ENCODE measurements around the gene TSPAN7.

Gene TSPAN7

DNA sequence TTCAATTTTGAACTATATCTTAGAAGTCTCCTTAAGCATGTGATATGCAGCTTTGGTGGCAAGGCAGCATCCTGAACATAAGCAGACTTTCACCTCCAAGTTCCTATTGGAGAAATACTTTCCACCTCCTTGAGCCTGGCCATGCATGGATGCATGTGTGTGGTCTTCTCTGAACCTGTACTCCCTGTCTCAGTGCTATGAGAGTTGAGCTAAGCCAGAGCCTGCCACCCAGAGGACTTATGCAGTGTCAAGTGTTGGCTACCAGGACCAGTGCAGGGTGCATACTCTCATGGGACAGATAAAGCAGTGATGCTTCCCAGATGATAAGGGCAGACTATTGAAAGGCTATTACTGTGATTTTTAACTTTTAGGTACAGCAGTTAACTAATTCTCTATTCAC, 105.6 kb downstream of the TSPAN7 start:
- no peak for DNase-seq
- in situ Hi-C loops (cut with MboI; ENCODE audit: low pct_unique_long_range_greater_than_20kb, low sequenced_read_pairs) = no loop called here

GRCh38 chrX:38668771-38669170, 107.4 kb downstream of the TSPAN7 start:
- in situ Hi-C loops (cut with MboI; ENCODE audit: low pct_unique_long_range_greater_than_20kb, low sequenced_read_pairs) = no loop called here
- DNase-seq = no peak

DNA sequence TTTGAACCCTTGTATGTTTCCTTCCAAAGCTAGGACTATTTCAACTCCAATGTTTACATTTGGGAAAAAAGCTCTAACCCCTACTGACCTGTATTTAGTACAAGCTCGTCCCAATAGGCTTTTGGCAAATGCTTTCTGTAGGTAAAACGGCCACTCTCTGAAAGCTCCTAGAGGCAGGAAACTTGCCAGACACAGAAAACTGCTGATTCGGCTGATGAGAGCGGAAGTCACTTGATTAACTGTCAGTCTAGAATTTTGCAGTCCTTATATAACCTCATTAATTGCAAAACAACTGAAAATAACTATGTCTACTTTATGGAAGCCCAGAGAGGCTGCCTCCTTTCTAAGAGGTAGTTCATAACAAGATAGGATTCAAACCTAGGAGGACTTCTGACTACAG, 108.1 kb downstream of the TSPAN7 start:
- in situ Hi-C loops (cut with MboI; ENCODE audit: low pct_unique_long_range_greater_than_20kb, low sequenced_read_pairs) = no loop called here
- DNase-seq = no peak

- DNase-seq = no peak
- in situ Hi-C loops (cut with MboI; ENCODE audit: low pct_unique_long_range_greater_than_20kb, low sequenced_read_pairs) = no loop called here
Measured at GRCh38 chrX:38672646-38673045, 111.3 kb downstream of the TSPAN7 start.

GRCh38 chrX:38675856-38676255, 114.5 kb downstream of the TSPAN7 start:
- in situ Hi-C loops (cut with MboI; ENCODE audit: low pct_unique_long_range_greater_than_20kb, low sequenced_read_pairs) = no loop called here
- DNase-seq = no peak

GRCh38 chrX:38678183-38678582, 116.8 kb downstream of the TSPAN7 start:
- in situ Hi-C loops (cut with MboI; ENCODE audit: low pct_unique_long_range_greater_than_20kb, low sequenced_read_pairs) = no loop called here

GRCh38 chrX:38678821-38679220, 117.5 kb downstream of the TSPAN7 start:
- no peak for DNase-seq
- in situ Hi-C loops (cut with MboI; ENCODE audit: low pct_unique_long_range_greater_than_20kb, low sequenced_read_pairs) = no loop called here

More at GRCh38 chrX:38678183-38678582, 116.8 kb downstream of the TSPAN7 start:
- DNase-seq = no peak

DNA sequence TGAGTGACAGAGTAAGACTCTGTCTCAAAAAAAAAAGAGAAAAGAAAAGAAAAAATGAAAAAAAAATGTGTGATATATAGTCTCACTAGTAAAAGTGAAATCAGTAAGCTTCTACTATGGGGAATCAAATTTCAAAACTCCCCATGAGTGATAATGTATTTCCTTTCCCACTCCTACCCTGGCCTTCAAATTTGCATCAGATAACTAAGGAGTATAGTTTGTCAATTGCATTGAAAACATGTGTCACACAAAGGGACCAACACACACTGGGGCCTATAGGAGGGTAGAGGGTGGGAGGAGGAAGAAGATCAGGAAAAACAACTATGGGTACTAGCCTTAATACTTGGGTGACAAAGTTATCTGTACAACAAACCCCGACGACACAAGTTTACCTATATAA, 118.4 kb downstream of the TSPAN7 start:
- no peak for DNase-seq
- in situ Hi-C loops (cut with MboI; ENCODE audit: low pct_unique_long_range_greater_than_20kb, low sequenced_read_pairs) = no loop called here

DNA sequence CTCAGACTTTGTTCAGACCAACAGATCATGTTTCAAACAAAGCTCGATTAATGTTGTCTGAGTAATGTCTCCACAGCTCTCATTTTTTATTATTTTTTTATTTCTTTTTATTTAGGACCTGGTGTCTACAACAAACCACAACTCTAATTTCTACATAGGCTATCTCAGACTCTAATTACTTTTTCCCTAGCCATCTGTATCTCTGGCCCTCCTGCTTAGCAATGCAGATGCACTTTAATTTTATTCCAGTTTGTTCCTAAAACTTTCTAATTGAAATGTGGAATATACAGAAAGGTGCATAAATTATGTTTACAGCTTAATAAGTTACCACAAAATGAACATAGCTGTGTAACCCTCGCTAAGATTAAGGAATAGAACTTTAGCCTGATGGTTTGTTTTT, 120.8 kb downstream of the TSPAN7 start:
- no peak for DNase-seq
- in situ Hi-C loops (cut with MboI; ENCODE audit: low pct_unique_long_range_greater_than_20kb, low sequenced_read_pairs) = no loop called here

DNA sequence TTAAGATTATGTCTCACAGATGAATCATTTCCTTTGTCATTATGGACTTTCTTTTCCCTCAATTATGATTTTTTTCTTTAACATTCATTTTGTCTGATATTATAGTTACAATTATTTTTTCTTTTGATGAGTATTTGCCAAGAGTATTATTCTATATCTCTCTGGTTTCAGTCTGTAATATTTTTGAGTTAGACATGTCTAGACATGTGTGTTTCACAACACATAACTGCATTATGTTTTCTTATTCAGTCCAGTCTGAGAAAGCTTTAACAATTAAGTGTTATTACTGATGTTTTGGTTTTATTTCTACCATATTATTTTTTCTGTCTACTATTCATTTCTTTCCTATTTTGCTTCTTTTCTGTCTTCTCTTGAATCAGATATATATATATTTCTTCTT, 131.6 kb downstream of the TSPAN7 start:
- in situ Hi-C loops (cut with MboI; ENCODE audit: low pct_unique_long_range_greater_than_20kb, low sequenced_read_pairs) = no loop called here
- DNase-seq = no peak

DNA sequence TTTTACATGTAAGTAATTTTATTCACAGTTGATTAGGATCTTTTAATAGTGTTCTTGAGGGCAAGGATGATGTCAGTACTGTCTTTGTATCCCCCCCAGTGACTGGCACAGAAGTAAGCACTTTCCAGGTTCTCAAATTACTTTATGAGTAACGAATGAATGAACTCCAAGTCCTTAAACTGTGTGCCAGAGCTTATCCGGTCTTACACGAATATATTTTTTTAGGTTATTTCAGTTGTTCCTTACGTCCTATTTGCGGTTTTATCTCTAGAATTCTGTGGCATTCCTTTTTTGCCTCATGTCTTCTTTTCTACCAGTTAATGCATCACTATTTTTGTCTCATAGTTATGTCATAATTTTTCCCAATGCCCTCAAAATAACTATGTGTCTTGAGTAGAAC, 133.1 kb downstream of the TSPAN7 start:
- peak; percentile 71 for DNase-seq
- in situ Hi-C loops (cut with MboI; ENCODE audit: low pct_unique_long_range_greater_than_20kb, low sequenced_read_pairs) = no loop called here

DNA sequence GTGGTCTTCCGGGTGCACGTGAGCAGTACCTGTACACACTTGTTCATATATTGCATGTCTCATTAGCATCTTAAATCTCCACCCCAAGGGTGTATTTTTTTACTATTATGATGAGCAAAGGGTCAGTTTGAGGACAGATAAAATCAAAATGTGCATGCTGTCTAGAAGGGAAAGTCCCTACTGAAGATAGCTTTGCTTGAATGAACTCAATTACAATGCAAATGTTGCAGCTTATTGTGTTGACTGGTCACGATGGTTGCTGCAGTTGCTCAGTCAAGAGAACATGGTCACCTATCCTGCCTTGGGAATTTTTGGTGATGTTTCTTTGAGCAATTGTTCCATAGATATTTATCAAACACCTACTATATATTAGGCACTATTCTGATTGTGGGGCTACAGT, 136.1 kb downstream of the TSPAN7 start:
- in situ Hi-C loops (cut with MboI; ENCODE audit: low pct_unique_long_range_greater_than_20kb, low sequenced_read_pairs) = no loop called here
- DNase-seq = no peak

- in situ Hi-C loops (cut with MboI; ENCODE audit: low pct_unique_long_range_greater_than_20kb, low sequenced_read_pairs) = no loop called here
- DNase-seq = no peak
Measured at GRCh38 chrX:38699121-38699520, 137.8 kb downstream of the TSPAN7 start.

- in situ Hi-C loops (cut with MboI; ENCODE audit: low pct_unique_long_range_greater_than_20kb, low sequenced_read_pairs) = no loop called here
- DNase-seq = no peak
Measured at GRCh38 chrX:38699696-38700095, 138.4 kb downstream of the TSPAN7 start.

DNA sequence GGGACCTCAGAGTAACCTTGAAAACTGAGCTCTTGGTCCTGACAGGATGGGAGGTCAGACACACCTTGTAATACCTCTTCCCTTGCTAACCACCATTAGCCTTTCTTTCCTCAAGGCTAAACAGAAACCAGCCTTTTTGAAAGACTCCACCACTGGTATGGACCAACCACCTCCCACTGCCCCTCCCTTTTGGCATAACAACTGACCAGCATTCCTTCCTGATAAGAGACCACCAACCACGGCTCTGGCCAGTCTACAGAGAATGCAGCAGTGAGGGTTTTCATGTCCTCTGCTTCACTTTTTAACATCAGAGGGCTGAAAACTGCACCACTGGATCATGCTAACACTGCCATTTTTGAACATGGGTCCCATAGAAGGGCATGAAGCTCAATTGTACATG, 139.7 kb downstream of the TSPAN7 start:
- in situ Hi-C loops (cut with MboI; ENCODE audit: low pct_unique_long_range_greater_than_20kb, low sequenced_read_pairs) = no loop called here
- no peak for DNase-seq

- in situ Hi-C loops (cut with MboI; ENCODE audit: low pct_unique_long_range_greater_than_20kb, low sequenced_read_pairs) = no loop called here
- no peak for DNase-seq
Measured at GRCh38 chrX:38704146-38704882, 143.0 kb downstream of the TSPAN7 start.

- DNase-seq = peak; percentile 54
- in situ Hi-C loops (cut with MboI; ENCODE audit: low pct_unique_long_range_greater_than_20kb, low sequenced_read_pairs) = no loop called here
Measured at GRCh38 chrX:38717871-38718270, 156.5 kb downstream of the TSPAN7 start.

GRCh38 chrX:38718311-38718710, 157.0 kb downstream of the TSPAN7 start:
- no peak for DNase-seq
- in situ Hi-C loops (cut with MboI; ENCODE audit: low pct_unique_long_range_greater_than_20kb, low sequenced_read_pairs) = no loop called here

DNA sequence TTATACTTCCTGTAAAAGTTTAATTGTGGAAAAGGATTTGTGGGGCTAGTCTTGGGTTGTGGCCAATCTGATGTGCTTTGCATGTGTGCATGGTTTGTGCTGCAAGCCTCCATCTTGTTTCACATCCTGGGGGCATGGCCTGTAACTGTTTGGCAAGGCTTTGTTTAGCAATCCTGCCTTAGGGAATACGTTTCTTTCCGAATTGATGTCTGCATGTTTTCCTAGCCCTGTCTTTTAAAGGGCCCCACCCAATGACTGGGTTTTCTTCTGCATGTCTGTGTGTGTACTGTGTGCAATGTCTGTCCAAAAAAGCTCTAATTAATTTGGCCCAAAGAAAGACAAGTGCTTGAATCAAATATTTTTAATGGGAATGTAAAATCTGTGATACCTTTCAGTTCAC, 165.3 kb downstream of the TSPAN7 start:
- DNase-seq = no peak
- in situ Hi-C loops (cut with MboI; ENCODE audit: low pct_unique_long_range_greater_than_20kb, low sequenced_read_pairs) = no loop called here

DNA sequence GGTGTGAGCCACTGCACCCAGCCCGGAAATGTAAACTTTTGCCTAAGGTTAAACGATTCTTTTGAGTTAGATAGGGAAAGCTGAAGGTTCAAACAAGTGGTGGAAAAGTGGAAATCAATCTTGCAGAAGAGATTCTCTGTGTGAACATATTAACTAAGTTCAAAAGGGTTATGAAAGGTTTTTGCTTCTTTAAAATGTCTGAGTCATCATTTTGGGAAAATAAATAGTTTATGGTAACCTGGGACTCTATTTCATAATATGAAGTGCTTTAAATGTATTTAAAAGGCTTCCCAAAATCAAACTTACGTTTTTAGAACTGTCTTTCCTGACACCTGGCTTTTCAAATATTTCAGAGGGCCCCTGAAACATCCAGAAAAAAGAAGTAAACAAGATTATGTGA, 166.3 kb downstream of the TSPAN7 start:
- no peak for DNase-seq
- in situ Hi-C loops (cut with MboI; ENCODE audit: low pct_unique_long_range_greater_than_20kb, low sequenced_read_pairs) = no loop called here

DNA sequence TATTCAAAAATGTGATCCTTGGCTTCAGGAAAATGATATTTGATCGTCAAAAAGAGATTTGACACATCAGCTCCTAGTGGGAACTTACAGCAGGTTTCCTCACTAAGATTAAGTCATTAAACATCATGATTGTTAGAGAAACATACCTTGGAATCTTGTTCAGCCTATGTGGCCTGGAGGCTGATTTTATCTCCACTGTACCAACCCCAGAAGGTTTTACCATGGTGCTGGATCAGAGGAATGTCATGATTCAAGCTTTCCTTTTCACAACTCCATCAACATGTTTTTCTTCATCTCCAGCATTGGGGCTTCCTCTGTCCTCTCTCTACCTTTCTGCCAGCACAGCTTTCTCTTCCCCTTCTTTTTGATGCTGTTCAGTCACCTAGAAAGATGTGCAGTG, 171.5 kb downstream of the TSPAN7 start:
- DNase-seq = no peak
- in situ Hi-C loops (cut with MboI; ENCODE audit: low pct_unique_long_range_greater_than_20kb, low sequenced_read_pairs) = no loop called here

Measured in KBM-7 (cell line).